Smooth muscle cell (in vitro differentiated cells): Measurements from ENCODE around the gene ST6GAL1. TPM values are rescaled to one million over a fixed set of nuclear protein-coding genes. Genes with fewer than 3 reads are reported as not detected.

Source experiments
- DNase-seq: peaks from one replicate; lab custom pipeline; 2025; ENCODE audit not compliant: unreplicated experiment; lab: John Stamatoyannopoulos, UW
- H2AFZ ChIP-seq: fragments of 200-600 bp; sonication (generic); 2 replicates; pipeline ENCODE4 v1.6.0; 2016; ENCODE audit warnings: antibody characterized with exemption, low read depth, mild to moderate bottlenecking
- H3F3A ChIP-seq: fragments of 200-600 bp; sonication (generic); 2 replicates; pipeline ENCODE4 v1.6.0; 2017; ENCODE audit warnings: antibody characterized with exemption, low read depth
- H3K27ac ChIP-seq: fragments of 200-600 bp; sonication (generic); 2 replicates; pipeline ENCODE4 v1.5.1; 2016; ENCODE audit warnings: low read depth, mild to moderate bottlenecking
- H3K27me3 ChIP-seq: fragments of 200-600 bp; sonication (generic); 2 replicates; pipeline ENCODE4 v1.6.1; 2016; ENCODE audit warnings: low read depth, mild to moderate bottlenecking
- H3K36me3 ChIP-seq: fragments of 200-600 bp; sonication (generic); 2 replicates; pipeline ENCODE4 v1.5.1; 2016; ENCODE audit warnings: low read depth
- H3K4me1 ChIP-seq: fragments of 200-600 bp; sonication (generic); 2 replicates; pipeline ENCODE4 v1.5.1; 2016; ENCODE audit warnings: low read depth
- H3K4me2 ChIP-seq: fragments of 200-600 bp; sonication (generic); 2 replicates; pipeline ENCODE4 v1.6.0; 2016; ENCODE audit warnings: mild to moderate bottlenecking
- H3K4me3 ChIP-seq: fragments of 200-600 bp; sonication (generic); 2 replicates; pipeline ENCODE4 v1.5.1; 2016; ENCODE audit warnings: mild to moderate bottlenecking
- H3K79me2 ChIP-seq: fragments of 200-600 bp; sonication (generic); 2 replicates; pipeline ENCODE4 v1.6.0; 2016; ENCODE audit warnings: low read depth, mild to moderate bottlenecking
- H3K9ac ChIP-seq: fragments of 200-600 bp; sonication (generic); 2 replicates; pipeline ENCODE4 v1.6.0; 2016; ENCODE audit warnings: low read depth
- H3K9me3 ChIP-seq: fragments of 200-600 bp; sonication (generic); replicated peaks from 2 replicates; pipeline ENCODE4 v1.5.1; 2016; ENCODE audit warnings: low read depth
- H4K20me1 ChIP-seq: fragments of 200-600 bp; sonication (generic); 2 replicates; pipeline ENCODE4 v1.6.0; 2016; ENCODE audit warnings: low read depth
- WGBS: methylation state at CpG from one replicate; pipeline ENCODE4 v1.1.7; 2016; ENCODE audit warnings: low lambda C conversion rate; 5-methylcytosine and 5-hydroxymethylcytosine counted together
- polyA plus RNA-seq: library from polyadenylated mRNA; unstranded; fragments of >200 nt; fragmentation: Nextera tagmentation; extraction: Ambion mirVana; gene quantifications from 2 replicates; pipeline ENCODE4 v1.2.1, GENCODE V29; 2016
- total RNA-seq: library from RNA; depleted of rRNA; stranded (reverse); fragments of >200 nt; gene quantifications from 2 replicates; pipeline ENCODE4 v1.2.3, GENCODE V29; 2014
- TF ChIP-seq, protein P1 (sequence below): fragments of 200-600 bp; sonication (generic); IDR thresholded peaks from 2 replicates; pipeline ENCODE4 v1.5.1; 2017; ENCODE audit warnings: borderline replicate concordance, mild to moderate bottlenecking, antibody characterized with exemption; ENCODE audit not compliant: insufficient read depth, poor library complexity, severe bottlenecking

ST6GAL1 gene
- total and polyA plus RNA-seq, 2 experiments from 2014 or later = 3.5 to 8.9 TPM

DNA sequence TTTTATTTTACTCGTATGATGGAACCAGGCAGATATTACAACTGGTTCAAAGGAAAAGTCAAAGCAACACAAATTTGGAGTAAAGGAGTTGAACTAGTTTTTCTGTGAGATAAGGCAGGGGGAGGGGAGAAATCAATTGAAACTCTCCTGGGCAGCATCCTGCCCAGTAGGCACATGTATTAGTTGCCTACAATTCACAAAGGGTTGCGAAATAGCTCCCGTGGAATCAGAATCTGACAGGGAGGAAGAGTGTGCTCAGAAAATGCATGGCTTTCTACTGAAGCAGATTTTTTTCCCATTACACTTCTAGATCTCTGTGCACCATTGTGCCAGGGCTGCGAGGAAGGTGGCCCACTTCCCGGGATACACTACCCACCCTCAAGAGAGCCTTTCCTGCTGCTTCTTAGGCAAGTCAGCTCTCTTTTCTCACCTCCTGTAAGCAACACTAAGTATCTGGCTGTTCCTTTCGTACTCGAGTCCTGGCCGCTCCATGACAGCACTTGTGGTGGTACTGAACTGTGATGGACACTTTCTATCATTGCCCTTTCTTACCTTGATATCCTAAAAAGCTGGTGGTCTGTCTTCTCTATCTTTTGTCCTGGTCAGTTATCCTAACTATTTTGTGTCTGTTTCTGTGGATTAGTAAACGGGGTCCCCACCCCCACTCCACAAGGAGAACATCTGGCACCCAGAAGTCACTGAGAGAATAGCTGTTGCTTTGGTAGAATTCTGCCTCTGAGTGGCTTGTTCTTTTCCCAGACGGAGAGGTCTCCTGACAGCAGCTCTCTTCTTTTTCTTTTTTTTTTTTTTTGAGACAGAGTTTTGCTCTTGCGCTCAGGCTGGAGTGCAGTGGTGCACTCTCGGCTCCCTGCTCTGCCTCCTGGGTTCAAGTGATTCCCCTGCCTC is 134.1 kb downstream of the ST6GAL1 start:
- TF ChIP-seq, protein P1, sequence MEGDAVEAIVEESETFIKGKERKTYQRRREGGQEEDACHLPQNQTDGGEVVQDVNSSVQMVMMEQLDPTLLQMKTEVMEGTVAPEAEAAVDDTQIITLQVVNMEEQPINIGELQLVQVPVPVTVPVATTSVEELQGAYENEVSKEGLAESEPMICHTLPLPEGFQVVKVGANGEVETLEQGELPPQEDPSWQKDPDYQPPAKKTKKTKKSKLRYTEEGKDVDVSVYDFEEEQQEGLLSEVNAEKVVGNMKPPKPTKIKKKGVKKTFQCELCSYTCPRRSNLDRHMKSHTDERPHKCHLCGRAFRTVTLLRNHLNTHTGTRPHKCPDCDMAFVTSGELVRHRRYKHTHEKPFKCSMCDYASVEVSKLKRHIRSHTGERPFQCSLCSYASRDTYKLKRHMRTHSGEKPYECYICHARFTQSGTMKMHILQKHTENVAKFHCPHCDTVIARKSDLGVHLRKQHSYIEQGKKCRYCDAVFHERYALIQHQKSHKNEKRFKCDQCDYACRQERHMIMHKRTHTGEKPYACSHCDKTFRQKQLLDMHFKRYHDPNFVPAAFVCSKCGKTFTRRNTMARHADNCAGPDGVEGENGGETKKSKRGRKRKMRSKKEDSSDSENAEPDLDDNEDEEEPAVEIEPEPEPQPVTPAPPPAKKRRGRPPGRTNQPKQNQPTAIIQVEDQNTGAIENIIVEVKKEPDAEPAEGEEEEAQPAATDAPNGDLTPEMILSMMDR = no peak
- Histone ChIP-seq H2AFZ (no peak overlapping the region), H3K9me3 (no peaks in the 10 kb centered on the region), H3K4me3 (no peak overlapping the region), H3K9ac (no peak overlapping the region), H3K27ac (peak overlapping the region; percentile 67), H3K79me2 (no peaks in the 10 kb centered on the region), H3K4me2 (peak overlapping the region; percentile 35), H3K36me3 (no peaks in the 10 kb centered on the region), H4K20me1 (no peaks in the 10 kb centered on the region), H3K4me1 (peaks cover 18% of the 10 kb centered on the region), H3F3A (peaks cover 9% of the 10 kb centered on the region), H3K27me3 (no peaks in the 10 kb centered on the region)
- no peak for DNase-seq
- 76% methylated on average over 12 of the region's 12 CpGs for WGBS

DNA sequence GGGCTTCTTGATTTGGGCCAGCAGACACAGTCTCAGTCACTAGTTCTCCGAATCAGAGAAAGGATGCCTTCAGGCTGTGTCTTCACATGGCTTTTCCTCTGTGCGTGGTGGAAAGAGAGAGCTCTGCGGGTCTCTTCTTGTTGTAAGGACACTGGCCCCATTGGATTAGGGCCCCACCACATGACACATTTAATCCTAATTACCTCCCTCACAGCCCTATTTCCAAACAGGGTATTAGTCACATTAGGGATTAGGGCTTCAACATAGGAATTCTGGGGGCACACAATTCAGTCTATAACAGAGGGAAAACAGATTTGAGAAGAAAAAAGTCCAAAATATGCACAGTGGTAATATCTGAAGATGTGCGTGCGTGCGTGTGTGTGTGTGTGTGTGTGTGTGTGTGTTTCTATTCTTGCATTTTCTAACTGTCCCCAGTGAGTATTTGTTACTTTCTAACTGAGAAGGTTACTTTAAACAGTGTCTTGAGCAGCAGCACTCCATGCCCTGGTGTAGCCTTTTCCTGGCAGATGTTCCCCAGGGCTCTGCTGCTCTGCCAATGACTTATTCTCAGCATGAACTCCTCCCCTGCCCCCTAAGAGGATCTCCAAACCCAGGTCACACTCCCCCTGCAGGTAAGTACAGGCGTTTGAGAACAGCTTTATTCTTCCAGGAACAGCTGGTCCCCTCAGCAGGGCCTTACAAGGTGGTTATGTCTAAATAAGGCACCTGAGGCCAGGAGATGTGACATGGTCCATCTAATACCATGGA is 136.1 kb downstream of the ST6GAL1 start:
- no peaks in the 10 kb centered on the region for H4K20me1 ChIP-seq
- no peak for DNase-seq
- H3K27me3 ChIP-seq = no peaks in the 10 kb centered on the region
- H3K4me2 ChIP-seq = no peak overlapping the region
- no peaks in the 10 kb centered on the region for H3K9me3 ChIP-seq
- H3K79me2 ChIP-seq = no peaks in the 10 kb centered on the region
- H3K27ac ChIP-seq = no peak overlapping the region
- TF ChIP-seq, protein P1 = peak; percentile 32
- H3F3A ChIP-seq = peaks cover 9% of the 10 kb centered on the region
- H3K4me1 ChIP-seq = peaks cover 18% of the 10 kb centered on the region
- no peak overlapping the region for H3K4me3 ChIP-seq
- no peak overlapping the region for H3K9ac ChIP-seq
- H2AFZ ChIP-seq = no peak overlapping the region
- WGBS = 60% methylated on average over 7 of the region's 7 CpGs
- no peaks in the 10 kb centered on the region for H3K36me3 ChIP-seq

DNA sequence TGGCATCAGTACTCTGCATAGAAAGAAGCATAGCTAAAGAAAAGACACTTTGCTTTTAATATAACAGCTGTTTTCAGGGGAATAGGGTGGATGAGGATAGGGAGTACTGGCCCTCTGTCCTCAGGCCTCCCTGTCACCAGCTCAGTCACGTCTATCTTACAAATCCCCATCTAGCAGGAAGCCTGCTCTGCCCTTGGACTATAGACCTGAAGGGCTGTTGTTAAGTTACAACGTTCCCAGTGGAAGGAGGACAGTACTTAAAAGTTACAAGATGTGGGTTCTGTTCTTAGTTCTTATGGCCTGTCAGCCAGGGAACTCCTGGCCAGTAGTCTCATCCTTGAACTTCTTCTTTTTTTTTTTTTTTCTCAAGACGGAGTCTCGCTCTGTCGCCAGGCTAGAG is 138.5 kb downstream of the ST6GAL1 start:
- 94% methylated on average over 5 of the region's 5 CpGs for WGBS
- no peaks in the 10 kb centered on the region for H3K79me2 ChIP-seq
- no peak overlapping the region for H3K9ac ChIP-seq
- H3F3A ChIP-seq = peaks cover 2% of the 10 kb centered on the region
- no peaks in the 10 kb centered on the region for H3K27me3 ChIP-seq
- no peak overlapping the region for H3K4me2 ChIP-seq
- TF ChIP-seq, protein P1 = no peak
- no peaks in the 10 kb centered on the region for H3K9me3 ChIP-seq
- DNase-seq = no peak
- H2AFZ ChIP-seq = no peak overlapping the region
- peaks cover 10% of the 10 kb centered on the region for H3K4me1 ChIP-seq
- no peak overlapping the region for H3K27ac ChIP-seq
- H3K36me3 ChIP-seq = no peaks in the 10 kb centered on the region
- no peak overlapping the region for H3K4me3 ChIP-seq
- H4K20me1 ChIP-seq = no peaks in the 10 kb centered on the region
